Hematopoietic multipotent progenitor cell treated with erythropoietin and hydrocortisone succinate and interleukin-3 and kit ligand, for 17 days (in vitro differentiated cells): ENCODE data around the gene KCTD21.

ENCODE experiments used
- DNase-seq: peaks from one replicate; pipeline ENCODE4 v3.0.0-alpha.2; 2015; ENCODE audit warnings: low spot score

The KCTD21 gene

GRCh38 chr11:78218707-78219492 lies 30.5 kb upstream of the KCTD21 start:
- no peak for DNase-seq

GRCh38 chr11:78217650-78218541 lies 29.5 kb upstream of the KCTD21 start:
- DNase-seq = no peak

DNA sequence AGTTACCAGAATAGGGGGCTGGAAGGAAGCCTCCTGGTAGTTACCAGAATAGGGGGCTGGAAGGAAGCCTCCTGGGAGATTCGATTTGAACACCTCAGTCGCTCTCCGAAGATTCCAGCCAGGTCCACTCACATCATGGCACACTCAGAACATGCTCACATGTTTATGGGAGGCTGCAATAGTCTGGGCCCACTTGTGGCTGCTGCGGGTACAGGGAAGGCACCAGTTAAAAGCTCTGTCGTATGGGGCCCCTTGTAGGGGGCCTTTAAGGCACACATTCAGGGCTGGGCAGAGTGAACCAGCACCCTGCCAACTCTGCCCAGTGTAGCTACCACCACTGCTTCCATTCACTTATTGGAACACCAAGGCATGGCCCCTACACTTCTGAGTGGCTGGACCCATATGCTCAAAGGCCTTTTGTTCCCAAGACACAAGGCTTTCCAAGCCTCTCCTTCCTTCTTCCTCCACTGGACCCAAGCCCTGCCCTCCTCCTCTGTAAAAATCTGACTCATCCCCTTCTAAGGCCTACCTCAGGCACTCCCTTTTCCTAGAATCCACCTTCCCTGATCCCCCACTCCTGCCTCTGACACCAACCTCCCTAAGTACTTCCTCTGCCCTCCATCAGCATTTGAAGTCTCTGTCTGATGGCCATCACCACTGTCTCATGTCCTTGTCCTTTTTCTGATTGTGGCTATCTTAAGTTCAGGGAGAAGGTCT lies 28.3 kb upstream of the KCTD21 start:
- no peak for DNase-seq

- no peak for DNase-seq
These were observed 27.6 kb upstream of the KCTD21 start for GRCh38 chr11:78216021-78216420.

DNA sequence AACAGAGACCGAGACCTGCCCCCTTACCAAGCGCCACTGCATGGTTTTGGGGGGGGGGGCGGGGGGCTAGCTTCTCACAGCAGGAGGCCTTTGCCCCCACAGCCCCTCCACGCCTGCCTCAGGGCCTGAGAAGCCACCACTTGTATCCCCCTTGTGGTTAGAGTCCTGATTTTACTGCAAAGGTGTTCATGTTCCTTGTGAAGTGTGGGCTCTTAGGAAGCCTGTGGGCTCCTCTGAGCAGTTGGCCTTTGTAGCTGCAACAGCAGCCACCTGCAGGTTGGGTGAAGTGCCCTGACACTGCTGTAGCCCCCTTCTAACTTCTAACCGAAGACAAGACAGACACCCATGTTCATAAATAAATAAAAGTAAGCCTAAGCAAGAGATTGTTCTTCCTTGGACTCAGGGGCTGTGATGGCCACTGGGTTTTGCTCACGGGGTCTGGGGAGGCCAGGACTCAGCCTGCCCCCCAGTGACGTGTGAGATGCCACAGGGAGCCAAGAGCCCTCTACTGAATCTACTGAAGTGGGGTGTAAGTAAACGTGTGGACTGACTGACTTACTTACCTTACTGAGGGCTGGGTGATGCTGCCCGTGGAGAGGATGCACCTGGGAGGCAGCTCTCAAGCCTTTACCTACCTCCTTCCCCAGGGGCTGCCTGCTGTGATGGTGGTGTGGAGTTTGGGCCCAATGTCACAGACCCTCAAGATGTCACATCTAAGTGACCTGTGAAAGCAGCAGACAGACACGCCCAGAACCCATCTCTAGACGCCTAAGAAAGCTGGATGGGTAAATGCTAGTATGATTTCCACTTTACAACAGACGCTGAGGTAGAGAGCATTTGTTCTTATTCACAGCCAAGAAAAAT lies 26.1 kb upstream of the KCTD21 start:
- DNase-seq = no peak

DNA sequence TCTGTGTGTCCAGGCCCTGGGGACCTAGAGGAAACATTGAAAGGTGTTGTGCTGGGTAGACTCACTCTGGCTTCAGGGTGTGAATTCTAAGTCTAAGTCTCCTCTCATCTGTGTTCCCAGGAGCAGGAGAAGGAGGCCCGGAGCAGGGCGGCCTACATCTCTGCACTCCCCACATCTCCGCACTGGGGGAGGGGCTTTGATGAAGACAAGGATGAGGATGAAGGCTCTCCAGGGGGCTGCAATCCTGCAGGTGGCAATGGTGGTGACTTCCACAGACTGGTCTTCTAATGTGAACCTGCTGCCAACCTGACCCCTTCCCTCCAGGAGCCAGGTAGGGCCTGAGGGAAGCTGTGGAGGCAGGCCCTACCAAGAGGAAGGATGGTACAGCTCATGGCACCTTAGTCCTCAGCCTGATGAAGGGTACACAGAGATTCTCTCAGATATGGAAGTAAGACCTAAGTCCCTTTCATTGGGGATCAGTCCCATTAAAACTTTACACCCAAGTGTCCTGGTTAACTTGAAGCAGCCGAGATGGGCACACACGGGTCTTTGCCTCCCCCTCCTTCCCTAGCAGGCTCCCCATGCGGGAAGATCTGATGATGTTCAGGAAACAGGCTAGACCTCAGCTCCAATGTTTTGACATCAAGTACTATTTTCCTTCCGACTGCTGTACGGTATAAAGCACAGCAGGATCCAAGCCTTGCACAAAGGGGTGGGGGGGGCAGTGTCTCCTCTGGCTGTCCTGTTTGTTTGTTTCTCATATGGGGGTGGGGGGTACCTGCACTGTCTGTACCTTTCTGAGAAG lies 25.3 kb upstream of the KCTD21 start:
- DNase-seq = no peak

DNA sequence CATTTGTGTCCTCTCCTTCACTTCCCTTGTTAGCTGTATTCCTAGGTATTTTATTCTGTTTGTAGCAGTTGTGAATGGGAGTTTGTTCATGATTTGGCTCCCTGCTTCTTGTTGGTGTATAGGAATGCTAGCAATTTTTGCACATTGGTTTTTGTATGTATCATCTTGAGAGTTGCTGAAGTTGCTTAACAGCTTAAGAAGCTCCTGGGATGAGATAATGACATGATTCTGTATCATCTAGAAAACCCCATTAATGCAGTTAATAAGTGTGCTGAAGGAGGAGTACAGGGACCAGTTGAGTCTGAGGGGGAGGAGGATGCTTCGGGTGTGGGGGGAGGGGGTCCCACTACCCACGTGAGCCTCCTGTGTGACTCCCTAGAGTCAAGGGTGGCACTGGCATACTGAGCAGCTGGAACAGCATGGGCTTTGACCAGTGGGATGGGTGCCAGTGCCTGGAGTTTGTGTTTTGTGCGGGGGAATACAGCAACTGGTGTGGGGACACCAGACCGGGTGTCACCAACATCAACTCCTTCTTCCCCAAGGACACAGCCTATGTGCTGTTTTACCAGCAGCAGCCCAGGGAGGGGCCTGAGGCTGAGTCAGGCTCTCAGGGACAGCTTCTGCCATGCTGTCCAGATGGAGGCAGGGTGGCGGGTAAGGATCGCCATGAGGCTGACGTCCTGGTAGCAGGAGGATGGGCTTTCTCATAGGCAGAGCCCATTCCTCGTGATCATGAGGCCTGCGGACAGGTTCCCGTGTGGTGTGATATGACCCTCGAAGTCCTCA lies 24.4 kb upstream of the KCTD21 start:
- no peak for DNase-seq

DNA sequence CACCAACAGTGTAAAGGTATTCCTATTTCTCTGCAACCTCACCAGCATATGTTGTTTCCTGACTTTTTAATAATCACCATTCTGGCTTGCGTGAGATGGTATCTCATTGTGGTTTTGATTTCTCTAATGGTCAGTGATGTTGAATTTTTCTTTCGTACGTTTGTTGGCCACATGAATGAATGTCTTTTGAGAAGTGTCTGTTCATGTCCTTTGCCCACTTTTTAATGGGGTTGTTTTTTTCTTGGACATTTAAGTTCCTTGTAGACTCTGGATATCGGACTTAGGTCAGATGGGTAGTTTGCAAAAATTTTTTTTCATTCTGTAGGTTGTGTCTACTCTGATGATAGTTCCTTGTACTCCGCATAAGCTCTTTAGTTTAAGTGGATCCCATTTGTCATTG lies 23.1 kb upstream of the KCTD21 start:
- DNase-seq = no peak

DNA sequence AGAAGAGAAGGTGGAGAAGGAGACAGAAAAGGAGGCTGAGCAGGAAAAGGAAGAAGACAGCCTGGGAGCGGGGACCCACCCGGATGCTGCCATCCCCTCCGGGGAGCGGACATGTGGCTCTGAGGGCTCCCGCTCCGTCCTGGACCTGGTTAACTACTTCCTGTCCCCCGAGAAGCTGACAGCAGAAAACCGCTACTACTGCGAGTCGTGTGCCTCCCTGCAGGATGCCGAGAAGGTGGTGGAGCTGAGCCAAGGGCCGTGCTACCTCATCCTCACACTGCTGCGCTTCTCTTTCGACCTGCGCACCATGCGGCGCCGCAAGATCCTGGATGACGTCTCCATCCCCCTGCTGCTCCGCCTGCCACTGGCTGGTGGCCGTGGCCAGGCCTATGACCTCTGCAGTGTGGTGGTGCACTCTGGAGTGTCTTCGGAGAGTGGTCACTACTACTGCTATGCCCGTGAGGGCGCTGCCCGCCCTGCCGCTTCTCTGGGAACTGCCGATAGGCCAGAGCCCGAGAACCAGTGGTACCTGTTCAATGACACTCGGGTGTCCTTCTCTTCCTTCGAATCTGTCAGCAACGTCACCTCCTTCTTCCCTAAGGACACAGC lies 21.7 kb upstream of the KCTD21 start:
- no peak for DNase-seq

- no peak for DNase-seq
These were observed 21.1 kb upstream of the KCTD21 start for GRCh38 chr11:78209478-78209877.

- DNase-seq = no peak
These were observed 20.1 kb upstream of the KCTD21 start for GRCh38 chr11:78208257-78209165.

DNA sequence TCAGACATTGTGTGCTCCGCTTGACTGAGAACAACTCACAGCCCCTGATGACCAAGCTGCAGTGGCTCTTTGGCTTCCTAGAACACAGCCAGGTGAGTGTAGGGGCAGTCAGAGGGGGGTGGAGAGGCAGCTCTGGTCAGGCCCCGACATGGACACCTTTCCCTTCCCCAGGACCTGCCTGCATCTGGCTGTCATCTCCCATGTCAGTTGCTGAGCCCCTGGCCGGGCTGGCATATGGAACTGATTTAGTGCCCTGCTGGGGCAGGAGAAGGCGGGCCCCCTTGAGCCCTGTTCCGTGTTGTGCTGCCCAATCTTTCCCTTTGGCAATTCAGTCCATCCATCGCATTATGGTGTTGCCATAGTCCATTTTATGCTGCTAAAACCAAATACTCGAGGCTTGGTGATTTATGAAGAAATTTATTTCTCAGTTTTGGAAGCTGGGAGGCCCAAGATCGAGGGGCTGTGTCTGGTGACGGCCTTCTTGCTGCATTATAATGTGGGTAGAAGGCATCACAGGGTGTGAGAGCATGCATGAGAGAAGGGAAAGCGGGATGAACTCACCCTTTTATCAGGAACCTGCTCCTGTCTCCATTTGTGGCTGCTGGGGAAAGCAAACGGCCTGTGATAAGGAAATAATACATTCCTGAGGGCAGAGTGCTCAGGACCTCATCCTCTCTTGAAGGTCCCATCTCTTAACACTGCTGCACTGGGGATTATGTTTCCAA lies 19.3 kb upstream of the KCTD21 start:
- DNase-seq = no peak

- DNase-seq = no peak
These were observed 17.3 kb upstream of the KCTD21 start for GRCh38 chr11:78205691-78206090.

GRCh38 chr11:78205256-78205655 lies 16.8 kb upstream of the KCTD21 start:
- no peak for DNase-seq

DNA sequence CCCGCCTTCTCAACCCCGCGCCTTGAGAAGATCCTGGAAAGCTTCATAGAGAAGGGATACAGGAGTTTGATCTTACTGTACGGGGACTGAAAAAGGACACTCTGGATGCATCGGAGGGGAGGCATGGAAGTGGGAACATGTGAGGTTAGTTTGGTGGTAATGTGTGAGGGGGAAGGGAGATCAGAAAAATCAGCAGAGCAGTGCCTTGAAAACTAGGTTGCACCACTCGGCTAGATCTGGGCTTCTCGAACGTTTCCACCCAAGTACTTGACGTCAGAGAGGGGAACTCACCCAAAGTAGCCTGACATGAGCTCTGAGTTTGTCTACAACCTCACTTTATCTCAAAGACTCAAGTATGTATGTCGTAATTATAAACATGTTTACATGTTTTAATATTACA lies 14.8 kb upstream of the KCTD21 start:
- no peak for DNase-seq

GRCh38 chr11:78202733-78203167 lies 14.3 kb upstream of the KCTD21 start:
- DNase-seq = no peak

DNA sequence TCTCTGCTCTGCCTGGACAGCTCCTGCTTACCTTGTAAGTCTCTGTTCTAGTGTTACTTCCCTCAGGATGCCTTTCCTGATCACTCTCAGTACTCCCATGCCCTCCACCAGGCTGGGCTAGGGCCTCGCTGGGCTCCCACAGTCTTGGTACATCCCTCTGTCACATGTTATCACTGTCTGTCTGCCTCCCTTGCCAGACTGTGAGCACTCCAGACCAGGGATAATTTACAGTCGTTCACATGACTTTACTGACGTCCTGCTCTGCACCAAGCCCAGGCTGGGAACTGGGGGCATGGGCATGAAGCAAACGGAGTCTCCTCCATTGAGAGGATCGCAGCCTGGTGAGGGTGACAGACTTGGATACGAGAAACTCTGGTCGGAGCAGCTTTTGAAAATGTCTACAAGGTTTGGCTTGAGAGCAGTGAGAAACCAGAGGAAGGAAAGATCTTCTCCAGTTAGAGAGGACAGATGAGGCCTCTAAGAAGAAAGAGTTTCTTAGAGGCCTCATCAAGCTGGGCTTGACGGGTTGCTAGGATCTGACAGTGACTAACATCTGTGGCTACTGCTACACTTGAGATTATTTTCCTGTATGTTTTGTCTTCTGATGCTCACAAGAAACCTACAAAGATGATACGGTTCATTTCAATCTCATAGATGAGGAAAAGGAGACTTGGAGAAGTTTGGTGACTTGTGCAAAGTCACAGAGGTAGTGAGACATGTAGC lies 12.8 kb upstream of the KCTD21 start:
- DNase-seq = no peak
